Suppressor macrophage treated with lipopolysaccharide for 1 hour (primary cell): ENCODE measurements around the gene TTC19.
"Not testable (repeated sequence)": the region's sequence is repeated elsewhere in the genome, so short reads cannot be mapped to it uniquely, and the experiment has no call there.

Experiments
- DNase-seq, 3 donors: peaks; one replicate each; pipeline ENCODE4 v3.0.0-alpha.2; 2020 to 2022

The TTC19 gene

DNA sequence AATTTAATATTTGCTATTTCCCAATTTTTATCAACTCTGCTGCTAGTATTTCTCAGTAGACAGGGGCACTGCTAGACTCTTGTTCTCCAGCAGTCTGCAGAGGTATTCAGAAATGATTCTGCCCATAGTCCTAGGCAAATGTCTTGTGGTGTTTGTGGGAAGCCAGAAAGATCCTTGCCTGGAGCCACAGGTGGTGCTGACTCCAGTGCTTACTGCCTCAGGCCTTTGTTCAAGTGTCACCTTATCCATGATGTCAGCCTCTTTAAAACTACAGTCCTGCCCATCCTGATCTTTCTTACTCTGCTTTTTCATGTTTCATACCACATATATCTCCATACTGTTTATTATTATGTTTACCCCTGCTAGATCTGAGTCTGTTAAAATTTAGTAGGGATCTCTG, 26.6 kb upstream of the TTC19 start:
- DNase-seq = no peak

DNA sequence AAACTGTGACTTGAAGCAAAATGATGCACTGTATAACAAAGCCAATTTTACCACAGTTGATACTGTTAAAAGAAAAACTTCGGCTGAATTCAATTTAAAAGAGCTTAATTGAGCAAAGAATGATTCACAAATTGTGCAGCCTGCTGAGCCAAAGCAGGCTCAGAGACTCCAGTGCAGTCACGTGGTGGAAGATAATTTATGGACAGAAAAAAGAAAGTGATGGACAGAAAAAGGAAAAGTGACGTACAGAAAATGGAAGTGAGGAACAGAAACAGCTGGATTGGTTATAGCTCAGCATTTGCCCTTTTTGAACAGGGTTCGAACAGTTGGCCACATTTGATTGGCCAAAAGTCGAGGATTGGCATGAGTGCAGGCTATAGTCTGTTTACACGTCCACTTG, 25.8 kb upstream of the TTC19 start:
- DNase-seq = peak in 2 of 3 donors; percentile 46 to 55

DNA sequence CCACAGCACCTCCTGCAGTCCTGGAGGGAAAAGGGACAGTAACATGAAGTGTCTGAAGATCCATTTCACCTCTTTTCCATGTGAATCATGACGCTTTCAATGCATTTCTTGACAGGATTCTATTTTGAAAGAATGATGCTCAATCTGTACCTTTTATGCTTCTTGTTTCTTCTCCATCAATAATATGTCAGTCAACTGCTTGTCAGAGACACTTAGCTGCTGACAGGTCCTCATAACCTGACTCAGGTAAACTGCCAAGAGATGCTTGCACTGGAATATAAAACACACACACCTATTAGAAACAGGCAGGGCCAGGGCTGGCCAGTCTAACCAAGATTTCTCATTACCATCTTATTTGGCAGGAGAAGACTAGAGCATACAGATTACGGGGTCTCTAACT, 21.7 kb upstream of the TTC19 start:
- no peak for DNase-seq

DNA sequence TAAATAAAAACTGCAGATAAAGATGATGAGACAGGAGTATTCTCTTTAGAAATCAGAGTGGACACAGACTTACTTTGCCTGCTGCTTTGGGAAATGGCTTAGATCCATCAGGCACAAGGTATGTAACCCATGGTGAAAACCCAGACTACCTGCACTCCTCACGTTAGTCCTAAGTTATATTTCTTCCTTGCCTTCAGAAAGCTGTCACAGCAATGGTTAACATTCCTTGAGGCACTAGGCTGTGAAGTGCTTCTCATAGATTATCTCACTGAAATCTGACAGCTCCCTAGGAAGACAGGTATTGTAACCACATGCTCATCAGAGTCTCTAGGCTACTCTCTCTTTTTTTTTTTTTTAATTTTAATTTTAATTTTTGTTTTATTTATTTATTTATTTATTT, 21.0 kb upstream of the TTC19 start:
- no peak for DNase-seq

DNA sequence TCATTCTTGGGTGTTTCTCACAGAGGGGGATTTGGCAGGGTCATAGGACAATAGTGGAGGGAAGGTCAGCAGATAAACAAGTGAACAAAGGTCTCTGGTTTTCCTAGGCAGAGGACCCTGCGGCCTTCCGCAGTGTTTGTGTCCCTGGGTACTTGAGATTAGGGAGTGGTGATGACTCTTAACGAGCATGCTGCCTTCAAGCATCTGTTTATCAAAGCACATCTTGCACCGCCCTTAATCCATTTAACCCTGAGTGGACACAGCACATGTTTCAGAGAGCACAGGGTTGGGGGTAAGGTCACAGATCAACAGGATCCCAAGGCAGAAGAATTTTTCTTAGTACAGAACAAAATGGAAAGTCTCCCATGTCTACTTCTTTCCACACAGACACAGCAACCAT, 20.6 kb upstream of the TTC19 start:
- DNase-seq = not testable (repeated sequence)

DNA sequence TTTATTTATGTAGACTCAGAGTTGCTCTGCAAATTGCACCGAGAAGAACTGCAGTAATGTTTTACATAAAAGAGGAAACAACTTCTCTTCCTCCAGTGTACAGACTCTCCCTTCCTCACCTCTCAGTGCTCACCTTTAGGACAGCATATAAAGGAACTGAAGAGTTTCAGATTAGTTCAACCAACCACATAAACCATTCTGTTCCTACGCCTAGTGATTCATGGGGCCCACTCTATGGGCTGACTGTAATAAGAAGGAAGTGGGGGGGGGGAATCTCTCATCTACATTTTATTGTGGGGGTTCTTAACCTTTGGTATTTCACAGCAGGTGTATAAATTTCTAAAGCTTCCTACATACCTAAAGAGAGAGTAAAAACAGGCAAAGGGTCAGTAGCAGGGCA, 18.4 kb upstream of the TTC19 start:
- DNase-seq = peak; percentile 33 to 45 (median 44)

DNA sequence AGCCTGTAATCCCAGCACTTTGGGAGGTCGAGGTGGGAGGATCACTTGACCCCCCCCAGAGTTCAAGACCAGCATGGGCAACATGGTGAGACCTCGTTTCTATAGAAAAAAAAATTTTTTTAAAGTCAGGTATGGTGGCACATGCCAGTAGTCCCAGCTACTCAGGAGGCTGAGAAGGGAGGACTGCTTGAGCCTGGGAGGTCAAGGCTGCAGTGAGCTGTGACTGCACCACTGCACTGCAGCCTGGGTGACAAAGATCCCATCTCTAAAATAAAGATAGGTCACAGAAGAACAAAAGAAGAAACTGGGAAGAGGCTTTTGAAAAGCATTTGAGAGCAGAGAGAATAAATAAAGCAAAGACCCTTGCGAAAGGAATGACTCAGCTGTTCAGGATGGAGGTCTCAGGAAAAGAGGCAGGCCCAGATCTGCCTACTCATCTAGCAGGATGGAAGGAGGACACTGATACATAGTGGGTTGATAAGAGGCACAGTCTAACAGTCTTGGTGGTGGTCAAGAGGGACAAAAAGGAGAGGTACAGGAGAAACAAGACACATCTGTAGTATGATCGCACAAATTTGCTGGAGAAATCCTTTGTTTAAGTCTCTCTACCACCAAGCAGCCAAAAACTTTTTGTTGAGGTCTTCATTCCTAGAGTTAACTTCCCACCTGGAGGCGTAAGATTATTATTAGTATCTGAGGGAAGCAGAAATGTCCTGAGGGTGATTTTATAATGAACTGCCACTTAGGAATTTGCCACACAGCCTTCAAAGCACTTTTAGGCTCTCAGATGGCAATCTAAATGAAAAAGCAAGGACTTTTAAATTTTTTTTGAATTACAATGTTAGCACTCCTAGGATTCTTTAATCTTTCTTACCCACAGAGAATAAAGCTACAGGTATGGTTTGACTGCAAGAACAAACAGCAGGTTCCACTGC, 17.7 kb upstream of the TTC19 start:
- no peak for DNase-seq

DNA sequence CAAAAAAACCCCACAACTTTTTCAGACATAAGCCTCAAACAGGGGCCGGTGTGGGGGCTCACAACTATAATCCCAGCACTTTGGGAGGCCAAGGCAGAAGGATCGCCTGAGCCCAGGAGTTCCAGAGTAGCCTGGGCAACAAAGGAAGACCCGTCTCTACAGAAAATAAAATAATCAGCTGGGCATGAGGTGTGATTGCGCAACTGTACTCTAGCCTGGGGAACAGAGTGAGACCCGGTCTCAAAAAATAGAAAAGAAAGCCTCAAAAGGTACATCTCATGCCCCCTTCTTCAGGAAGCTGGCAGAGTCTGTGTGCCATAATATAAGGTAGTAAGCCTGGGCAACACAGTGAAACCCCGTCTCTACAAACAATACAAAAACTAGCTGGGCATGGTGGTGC, 3.3 kb upstream of the TTC19 start:
- DNase-seq = no peak

DNA sequence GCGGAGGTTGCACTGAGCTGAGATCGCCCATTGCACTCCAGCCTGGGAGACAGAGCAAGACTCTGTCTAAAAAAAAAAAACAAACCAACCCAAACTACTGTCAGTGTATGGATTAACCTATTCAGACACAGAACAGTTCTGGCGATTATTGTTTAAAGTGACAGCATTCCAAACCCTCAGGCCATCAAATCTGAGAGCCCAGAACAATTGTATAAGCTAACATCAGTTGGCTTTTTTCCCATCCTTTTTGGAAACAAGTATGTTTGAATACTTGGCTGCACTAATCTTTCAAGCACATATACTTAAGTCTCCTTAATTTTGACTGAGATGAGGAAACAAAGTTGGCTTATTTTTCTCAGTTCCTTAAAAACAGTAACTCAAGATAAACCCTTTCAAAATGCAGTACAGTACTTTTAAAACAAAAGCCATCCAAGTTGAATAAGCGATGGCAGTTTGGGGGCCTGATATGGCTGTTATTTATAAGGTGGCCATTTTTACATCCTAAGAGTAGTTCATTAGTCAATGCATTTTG, 1.5 kb upstream of the TTC19 start:
- DNase-seq = peak in 1 of 3 donors; percentile 48

DNA sequence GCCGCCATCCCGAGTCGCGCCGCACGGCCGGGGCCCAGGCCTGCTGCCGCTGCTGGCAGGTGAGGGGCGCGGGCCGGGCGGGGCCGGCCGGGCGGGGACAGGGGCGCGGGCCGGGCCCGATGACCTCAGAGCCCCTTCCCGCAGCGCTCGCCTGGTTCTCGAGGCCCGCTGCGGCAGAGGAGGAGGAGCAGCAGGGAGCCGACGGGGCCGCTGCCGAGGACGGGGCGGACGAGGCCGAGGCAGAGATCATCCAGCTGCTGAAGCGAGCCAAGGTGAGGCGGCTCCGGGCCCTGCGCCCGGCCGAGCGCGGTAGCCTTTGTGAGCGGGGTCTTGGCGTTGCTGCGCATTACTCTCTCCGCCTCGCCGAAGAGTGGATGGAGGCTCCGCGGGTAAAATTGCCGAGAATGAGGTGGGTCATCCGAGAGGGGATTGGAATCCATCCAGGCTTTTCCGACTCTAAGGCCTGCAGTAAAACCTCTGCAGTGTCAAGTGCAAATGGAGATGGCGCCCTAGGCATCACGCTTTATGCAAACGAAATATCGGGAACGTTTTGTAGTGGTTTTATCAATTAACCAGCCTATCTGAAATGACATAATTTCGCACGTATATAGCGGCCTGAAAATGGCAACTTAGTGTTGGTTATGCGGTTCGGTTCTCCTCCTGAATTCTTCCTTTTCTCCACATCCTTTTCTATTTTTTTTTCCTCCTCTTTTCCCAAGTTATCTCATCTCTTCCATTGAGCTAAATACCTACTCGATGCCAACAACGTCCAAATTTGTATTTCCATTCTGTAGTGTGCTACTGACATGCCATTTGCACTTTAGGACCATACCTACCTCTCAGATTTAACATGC, 577 bp downstream of the TTC19 start:
- peak; percentile 43 to 66 (median 44) for DNase-seq

DNA sequence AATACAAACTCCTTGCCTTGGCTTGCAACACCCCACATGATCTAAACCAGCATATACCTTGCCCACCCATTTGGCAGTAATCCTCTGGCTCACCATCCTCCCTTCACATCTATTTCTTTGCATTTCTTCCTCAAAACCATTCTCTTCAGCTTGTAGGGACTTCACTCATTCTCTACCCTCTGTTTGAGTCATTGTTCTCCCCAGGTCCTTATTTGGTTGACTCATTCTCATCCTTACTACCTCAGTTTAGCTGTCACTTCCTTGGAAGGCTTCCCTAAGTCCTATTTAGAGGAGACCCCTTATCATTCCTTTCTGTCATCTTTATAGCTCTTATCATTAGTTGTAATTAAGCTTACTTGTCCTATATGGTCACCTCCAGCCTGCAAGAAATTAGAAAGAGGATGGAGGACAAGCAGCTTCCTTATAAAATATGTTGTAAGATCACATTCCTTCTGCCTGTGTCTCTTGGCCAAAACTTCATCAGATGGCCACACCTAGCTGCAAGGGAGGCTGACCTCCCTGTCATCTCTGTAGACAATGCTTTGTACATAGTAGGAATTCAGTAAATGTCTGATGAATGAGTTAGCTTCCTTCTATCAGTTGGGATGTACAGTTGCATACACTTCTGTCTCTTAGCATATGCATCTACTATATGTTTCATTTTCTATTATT, 1.7 kb downstream of the TTC19 start:
- peak; percentile 16 to 27 (median 24) for DNase-seq

DNA sequence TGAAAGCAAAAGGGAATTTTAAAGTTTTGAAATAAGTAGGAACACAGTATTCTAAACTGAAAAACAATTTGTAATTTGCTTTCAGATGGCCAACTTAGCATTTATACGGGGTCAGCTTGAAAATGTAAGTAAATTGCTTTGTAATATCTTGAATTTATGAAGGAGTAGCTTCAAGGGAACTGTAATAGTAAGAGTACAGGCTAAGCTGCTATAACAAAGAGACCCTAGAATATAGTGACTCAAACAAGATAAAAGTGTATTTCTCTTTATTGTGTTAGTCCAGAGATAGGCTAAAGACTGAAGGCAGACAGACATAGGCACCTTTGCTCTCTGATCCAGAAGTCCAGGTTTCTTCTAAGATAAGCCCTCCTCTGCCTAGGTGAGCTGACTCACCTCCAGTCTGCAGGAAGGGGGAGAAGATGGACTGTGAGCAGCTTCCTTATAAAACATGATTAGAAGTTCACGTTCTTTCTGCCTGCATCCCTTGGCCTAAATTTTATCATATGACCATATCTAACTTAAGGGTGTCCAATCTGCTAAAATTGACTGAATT, 3.2 kb downstream of the TTC19 start:
- no peak for DNase-seq

DNA sequence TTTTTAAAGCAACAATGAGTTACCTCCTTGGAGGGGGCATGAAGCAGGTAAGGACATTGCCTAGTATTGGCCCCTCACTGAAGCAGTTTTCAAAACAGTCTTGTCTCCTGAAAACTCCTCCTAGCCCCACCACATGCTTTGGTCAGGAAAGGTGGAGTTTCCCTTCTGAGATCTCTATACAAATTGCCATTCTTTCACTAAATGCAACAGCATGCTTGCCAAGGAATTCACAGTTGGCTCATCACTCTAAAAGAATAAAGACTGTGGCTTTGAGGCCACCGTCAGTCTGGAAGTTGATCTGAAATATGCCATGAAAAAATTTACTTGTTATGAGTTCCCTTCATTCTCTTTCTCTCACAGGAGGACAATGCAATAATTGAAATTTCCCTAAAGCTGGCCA, 4.2 kb downstream of the TTC19 start:
- no peak for DNase-seq

DNA sequence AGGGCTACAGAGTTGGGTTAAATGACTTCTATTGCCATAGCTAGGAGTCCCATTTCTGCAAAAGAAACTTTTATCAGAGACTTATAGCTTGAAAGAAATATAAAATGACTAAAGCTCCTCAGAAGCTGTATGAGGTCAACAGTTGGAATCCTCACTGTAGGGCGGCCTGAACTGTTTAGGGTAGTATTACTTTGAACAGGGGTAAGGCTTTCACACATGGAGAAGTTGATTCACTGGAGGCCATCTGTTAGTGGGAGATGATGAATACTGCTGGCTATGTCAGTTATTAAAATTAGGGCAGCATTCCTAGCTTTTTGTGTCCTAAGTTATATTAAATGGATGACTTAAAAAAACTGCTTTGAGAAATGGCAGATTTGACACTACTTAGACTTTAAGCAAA, 6.0 kb downstream of the TTC19 start:
- DNase-seq = no peak

DNA sequence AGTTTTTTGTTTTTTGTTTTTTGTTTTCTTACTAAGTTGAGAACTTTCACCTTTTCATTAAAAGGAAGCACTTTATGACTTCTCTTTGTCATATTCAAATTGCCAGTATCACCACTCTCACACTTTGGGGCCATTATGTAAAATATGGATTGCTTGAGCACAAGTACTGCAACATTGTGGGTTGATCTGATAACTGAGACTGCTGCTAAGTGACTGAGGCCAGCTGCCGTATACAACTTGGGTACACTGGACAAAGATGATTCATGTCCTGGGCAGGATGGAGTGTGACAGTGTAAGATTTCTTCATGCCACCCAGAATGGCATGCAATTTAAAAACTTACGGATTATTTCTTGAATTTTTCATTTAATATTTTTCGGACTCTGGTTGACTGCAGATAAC, 7.8 kb downstream of the TTC19 start:
- no peak for DNase-seq

DNA sequence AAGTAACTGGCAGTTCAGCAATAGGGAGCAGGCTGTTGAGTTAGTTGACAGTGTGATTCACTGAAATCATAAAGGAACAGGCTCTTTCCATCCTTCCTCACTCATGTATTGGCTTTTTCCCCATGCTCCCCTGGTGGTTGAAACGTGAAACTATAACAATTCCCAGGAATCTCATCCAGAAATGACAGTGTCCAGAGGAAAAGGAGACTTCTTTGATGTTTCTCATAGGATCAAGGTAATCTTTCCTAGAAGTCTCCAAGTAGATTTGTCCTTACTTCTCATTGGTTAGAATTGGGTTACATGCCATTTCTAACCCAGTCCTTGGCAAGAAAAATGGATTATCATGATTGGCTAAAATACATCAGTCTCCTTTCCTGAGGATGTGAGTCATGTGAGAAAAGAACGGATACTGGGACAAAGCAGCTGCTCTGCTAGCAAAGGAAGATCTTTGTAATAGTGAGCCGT, 14.4 kb downstream of the TTC19 start:
- peak in 1 of 3 donors; percentile 16 for DNase-seq

DNA sequence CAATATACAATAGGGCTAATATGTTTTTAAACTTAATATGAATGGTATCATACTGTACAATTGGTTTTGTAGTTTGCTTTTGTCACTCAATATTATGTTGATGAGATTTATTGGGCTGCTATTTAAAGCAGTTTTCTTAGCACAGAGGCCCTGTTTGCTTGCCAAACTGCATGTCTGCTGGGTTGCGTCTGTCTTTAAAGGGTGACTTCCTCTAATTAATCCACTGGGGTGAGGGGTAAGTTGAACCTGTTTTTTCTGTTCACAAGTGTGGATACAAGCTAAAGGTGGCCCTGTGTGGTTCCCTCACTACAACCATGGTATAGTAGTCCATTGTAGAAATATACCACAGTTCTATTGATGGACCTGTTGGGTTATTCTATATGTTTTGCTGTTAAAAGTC, 19.7 kb downstream of the TTC19 start:
- no peak for DNase-seq

DNA sequence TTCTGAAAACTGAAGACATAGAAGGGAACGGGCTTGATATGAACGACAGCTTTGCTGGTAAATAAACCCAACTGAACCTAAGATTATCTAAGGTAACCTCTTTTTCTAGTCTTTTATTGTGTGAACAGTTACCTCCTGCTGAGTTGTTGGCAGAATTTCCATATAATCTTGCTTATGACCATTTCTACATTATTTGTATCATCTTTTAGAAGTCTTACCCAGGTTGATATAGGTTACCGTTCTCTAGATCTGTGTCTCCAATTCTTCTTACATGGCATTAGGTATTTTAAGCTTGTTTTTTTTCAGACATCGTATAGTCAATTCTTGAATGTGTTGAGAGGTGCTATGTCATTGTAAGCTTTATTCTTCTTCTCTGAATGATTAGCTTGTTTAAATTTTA, 24.3 kb downstream of the TTC19 start:
- DNase-seq = no peak

DNA sequence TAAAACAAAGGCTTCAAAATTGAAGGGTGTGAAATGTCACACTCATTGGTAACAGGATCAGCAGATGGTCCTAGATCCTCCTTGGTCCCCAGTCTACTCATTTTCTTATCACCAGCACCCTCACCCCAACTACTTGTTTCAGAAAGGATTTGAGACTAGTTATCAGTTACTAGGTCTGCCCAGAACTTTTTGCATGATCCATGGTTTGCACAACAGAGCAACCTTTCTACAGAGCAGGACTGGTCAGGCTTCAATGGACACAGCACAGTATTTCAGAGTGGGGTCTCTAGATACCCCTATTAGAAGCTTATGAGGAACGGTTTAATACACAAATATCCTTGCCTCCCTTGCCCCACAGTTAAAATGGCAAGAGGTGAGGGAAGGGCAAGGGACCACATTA, 25.6 kb downstream of the TTC19 start:
- DNase-seq = no peak

DNA sequence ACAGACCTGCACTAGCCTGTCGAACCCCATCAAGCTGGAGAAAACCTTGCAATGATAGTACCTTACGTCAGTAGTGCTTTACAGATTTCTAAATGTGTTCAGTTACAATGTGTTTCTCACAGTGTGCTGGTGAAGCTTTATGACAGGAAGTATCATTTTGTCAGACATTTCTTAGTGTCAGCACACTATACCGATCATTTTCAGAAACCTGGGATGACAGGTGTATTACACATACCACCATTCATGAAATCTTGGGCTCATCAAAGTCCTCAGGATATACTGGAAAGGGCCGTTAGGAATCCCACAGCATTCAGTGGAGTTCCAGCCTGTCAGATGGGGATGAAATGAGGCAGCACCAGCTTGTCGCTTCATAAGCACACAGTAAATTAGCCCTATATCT, 27.3 kb downstream of the TTC19 start:
- DNase-seq = no peak

DNA sequence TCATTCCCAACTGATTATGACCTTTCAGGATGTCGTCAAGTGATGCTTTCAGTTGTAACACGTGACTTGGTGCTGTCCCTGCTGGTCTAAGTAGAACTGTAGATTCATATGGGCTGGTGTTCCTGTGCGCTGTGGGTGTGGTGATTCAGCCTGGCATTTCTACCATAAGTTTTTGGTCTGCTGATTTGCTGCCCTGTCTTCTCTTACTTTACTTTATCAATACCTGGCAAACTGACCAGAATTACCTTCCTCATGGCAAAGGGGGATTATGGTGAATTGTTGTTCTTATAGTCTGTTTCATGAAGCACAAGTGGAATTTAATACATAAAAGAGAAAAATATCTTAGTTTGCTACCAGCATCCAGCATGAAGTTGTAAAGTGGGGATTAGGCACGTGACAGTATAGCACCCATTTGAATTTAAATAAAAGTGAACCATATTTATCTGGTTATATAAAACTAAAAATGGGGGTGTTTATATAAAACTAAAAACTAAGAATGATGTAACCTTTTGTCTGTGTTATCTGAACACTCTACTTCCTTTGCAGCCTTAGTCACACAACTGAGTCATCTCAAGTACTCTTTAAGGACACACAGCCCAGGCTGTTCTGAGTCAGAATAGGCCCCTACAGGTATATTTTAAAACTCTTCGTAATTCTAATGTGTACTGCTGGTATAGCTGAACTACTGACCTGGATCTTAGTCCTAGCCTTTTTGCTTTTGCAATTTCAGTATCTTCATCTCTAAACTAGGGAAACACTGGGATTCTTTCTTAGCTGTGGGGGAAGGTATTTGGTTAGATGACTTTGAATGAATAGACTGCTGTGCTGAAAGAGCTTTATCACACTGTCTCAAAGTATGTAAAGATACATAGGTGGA, 28.3 kb downstream of the TTC19 start:
- DNase-seq = peak; percentile 58 to 81 (median 77)
